ENCODE data around the gene DLG1. TPM values are rescaled to one million over a fixed set of nuclear protein-coding genes. Genes with fewer than 3 reads are reported as not detected.

The DLG1 gene
- polyA plus RNA-seq, 1 donor from 2014 or later = 43.9 TPM

GRCh38 chr3:197103766-197104165, 194.6 kb downstream of the DLG1 start:
- H3K36me3 ChIP-seq (ENCODE audit: insufficient read depth, low read length) = no peaks in the 10 kb centered on the region
- H3K27me3 ChIP-seq (ENCODE audit: insufficient read depth, low read depth, low read length) = no peaks in the 10 kb centered on the region
- no peak overlapping the region for H3K9ac ChIP-seq (ENCODE audit: low read length)
- H3K9me3 ChIP-seq (ENCODE audit: low read length) = no peaks in the 10 kb centered on the region
- H3K79me2 ChIP-seq (replicated peaks; ENCODE audit: insufficient read depth, low read length) = no peaks in the 10 kb centered on the region
- no peaks in the 10 kb centered on the region for H3F3A ChIP-seq (ENCODE audit: insufficient read depth, low read length, poor library complexity, severe bottlenecking)
- H4K20me1 ChIP-seq (ENCODE audit: insufficient read depth) = no peaks in the 10 kb centered on the region
- H3K27ac ChIP-seq (ENCODE audit: low read length) = no peak overlapping the region
- TF ChIP-seq SMC3 (conservative IDR thresholded peaks at IDR 0.05; ENCODE audit: poor library complexity) (no peak), EZH2 (IDR thresholded peaks at IDR 0.05; ENCODE audit: borderline replicate concordance, insufficient read depth, low read length, poor library complexity, severe bottlenecking) (no peak), MXI1 (conservative IDR thresholded peaks at IDR 0.05; ENCODE audit: poor library complexity, severe bottlenecking) (no peak), EP300 (conservative IDR thresholded peaks at IDR 0.05; ENCODE audit: poor library complexity, severe bottlenecking) (no peak), POLR2AphosphoS5 (IDR thresholded peaks at IDR 0.05) (no peak), RAD21 (conservative IDR thresholded peaks at IDR 0.05) (no peak), TAF1 (IDR thresholded peaks at IDR 0.05; ENCODE audit: low read depth) (no peak), REST (IDR thresholded peaks at IDR 0.05; ENCODE audit: borderline replicate concordance) (no peak)
- TF ChIP-seq, protein P1, sequence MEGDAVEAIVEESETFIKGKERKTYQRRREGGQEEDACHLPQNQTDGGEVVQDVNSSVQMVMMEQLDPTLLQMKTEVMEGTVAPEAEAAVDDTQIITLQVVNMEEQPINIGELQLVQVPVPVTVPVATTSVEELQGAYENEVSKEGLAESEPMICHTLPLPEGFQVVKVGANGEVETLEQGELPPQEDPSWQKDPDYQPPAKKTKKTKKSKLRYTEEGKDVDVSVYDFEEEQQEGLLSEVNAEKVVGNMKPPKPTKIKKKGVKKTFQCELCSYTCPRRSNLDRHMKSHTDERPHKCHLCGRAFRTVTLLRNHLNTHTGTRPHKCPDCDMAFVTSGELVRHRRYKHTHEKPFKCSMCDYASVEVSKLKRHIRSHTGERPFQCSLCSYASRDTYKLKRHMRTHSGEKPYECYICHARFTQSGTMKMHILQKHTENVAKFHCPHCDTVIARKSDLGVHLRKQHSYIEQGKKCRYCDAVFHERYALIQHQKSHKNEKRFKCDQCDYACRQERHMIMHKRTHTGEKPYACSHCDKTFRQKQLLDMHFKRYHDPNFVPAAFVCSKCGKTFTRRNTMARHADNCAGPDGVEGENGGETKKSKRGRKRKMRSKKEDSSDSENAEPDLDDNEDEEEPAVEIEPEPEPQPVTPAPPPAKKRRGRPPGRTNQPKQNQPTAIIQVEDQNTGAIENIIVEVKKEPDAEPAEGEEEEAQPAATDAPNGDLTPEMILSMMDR (IDR thresholded peaks at IDR 0.05; ENCODE audit: poor library complexity, severe bottlenecking) = no peak
- H3K4me2 ChIP-seq (ENCODE audit: low read length) = no peak overlapping the region
- H3K4me3 ChIP-seq (ENCODE audit: low read length) = no peak overlapping the region
- no peaks in the 10 kb centered on the region for H3K9me2 ChIP-seq (ENCODE audit: insufficient read depth, low read length)
- H2AFZ ChIP-seq (ENCODE audit: low read depth, low read length) = no peak overlapping the region

DNA sequence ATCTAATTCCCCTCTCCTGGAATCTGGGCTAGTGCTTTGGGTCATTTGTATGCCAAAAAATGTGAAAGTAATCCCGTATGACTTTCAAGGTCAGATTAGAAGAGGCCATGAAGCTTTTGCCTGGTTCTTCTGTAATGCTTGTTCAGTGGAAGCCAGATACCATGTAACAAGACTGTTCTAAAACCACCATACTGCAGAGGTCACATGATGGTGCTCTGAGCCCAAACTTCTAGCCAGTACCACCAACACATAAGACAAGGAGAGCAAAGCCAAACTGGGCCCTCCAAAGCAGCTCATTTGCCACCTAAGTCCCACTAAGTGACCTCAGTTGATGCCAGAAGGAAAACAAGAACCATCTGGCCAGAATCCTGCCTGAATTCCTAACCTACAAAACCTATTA, 204.5 kb downstream of the DLG1 start:
- Histone ChIP-seq H4K20me1 (ENCODE audit: insufficient read depth) (no peaks in the 10 kb centered on the region), H3F3A (ENCODE audit: insufficient read depth, low read length, poor library complexity, severe bottlenecking) (no peaks in the 10 kb centered on the region), H3K27ac (ENCODE audit: low read length) (no peak overlapping the region), H3K79me2 (replicated peaks; ENCODE audit: insufficient read depth, low read length) (no peaks in the 10 kb centered on the region), H3K4me2 (ENCODE audit: low read length) (no peak overlapping the region), H2AFZ (ENCODE audit: low read depth, low read length) (no peak overlapping the region), H3K36me3 (ENCODE audit: insufficient read depth, low read length) (no peaks in the 10 kb centered on the region), H3K4me3 (ENCODE audit: low read length) (no peak overlapping the region), H3K9me3 (ENCODE audit: low read length) (no peaks in the 10 kb centered on the region), H3K9ac (ENCODE audit: low read length) (no peak overlapping the region), H3K9me2 (ENCODE audit: insufficient read depth, low read length) (no peaks in the 10 kb centered on the region), H3K27me3 (ENCODE audit: insufficient read depth, low read depth, low read length) (no peaks in the 10 kb centered on the region)
- no peak for TF ChIP-seq TAF1 (IDR thresholded peaks at IDR 0.05; ENCODE audit: low read depth)
- TF ChIP-seq RAD21 (conservative IDR thresholded peaks at IDR 0.05) = no peak
- TF ChIP-seq EP300 (conservative IDR thresholded peaks at IDR 0.05; ENCODE audit: poor library complexity, severe bottlenecking) = no peak
- TF ChIP-seq MXI1 (conservative IDR thresholded peaks at IDR 0.05; ENCODE audit: poor library complexity, severe bottlenecking) = no peak
- TF ChIP-seq SMC3 (conservative IDR thresholded peaks at IDR 0.05; ENCODE audit: poor library complexity) = no peak
- TF ChIP-seq POLR2AphosphoS5 (IDR thresholded peaks at IDR 0.05) = no peak
- TF ChIP-seq EZH2 (IDR thresholded peaks at IDR 0.05; ENCODE audit: borderline replicate concordance, insufficient read depth, low read length, poor library complexity, severe bottlenecking) = no peak
- TF ChIP-seq, protein P1 (IDR thresholded peaks at IDR 0.05; ENCODE audit: poor library complexity, severe bottlenecking) = no peak

All from neural cell (in vitro differentiated cells).